GM12801 (cell line): ENCODE results near the gene VPS13D.

Source experiments
- TF ChIP-seq, protein P1 (sequence below): IDR thresholded peaks from one replicate; pipeline ENCODE4 v1.5.1; 2011; ENCODE audit warnings: control low read depth; ENCODE audit not compliant: insufficient read length; ENCODE audit errors: extremely low read depth

VPS13D gene

DNA sequence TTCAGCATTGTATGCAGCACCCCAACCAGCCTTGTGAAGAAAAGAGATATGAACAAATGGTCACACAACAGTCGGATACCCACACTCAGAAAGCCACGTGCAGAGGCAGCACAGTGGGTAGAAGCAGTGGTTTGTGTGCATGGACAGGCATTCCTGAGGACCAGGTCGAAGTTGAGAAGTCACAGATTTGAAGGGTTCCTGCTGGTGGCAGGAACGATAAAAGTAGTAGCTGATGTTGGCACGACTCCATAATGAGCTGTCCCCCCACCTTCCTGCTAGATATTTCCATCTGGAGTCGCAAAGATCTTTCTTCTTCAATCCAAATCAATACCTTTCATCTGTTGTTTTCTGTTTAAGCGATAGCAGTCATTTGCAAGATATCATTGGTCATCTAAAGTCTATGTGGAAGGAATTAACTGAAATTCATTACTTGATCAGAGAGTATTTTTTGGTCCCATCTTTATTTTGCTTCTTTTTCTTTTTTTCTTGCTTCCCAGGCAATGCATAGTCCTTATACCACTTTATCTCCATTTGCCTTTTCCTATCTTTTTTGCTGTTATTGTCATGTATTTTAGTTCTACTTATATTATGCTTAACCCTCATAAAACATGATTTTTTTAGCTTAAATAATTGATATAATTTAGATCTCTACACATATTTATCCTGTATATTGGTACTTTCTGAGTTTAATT is 211.7 kb downstream of the VPS13D start:
- TF ChIP-seq, protein P1, sequence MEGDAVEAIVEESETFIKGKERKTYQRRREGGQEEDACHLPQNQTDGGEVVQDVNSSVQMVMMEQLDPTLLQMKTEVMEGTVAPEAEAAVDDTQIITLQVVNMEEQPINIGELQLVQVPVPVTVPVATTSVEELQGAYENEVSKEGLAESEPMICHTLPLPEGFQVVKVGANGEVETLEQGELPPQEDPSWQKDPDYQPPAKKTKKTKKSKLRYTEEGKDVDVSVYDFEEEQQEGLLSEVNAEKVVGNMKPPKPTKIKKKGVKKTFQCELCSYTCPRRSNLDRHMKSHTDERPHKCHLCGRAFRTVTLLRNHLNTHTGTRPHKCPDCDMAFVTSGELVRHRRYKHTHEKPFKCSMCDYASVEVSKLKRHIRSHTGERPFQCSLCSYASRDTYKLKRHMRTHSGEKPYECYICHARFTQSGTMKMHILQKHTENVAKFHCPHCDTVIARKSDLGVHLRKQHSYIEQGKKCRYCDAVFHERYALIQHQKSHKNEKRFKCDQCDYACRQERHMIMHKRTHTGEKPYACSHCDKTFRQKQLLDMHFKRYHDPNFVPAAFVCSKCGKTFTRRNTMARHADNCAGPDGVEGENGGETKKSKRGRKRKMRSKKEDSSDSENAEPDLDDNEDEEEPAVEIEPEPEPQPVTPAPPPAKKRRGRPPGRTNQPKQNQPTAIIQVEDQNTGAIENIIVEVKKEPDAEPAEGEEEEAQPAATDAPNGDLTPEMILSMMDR = no peak

DNA sequence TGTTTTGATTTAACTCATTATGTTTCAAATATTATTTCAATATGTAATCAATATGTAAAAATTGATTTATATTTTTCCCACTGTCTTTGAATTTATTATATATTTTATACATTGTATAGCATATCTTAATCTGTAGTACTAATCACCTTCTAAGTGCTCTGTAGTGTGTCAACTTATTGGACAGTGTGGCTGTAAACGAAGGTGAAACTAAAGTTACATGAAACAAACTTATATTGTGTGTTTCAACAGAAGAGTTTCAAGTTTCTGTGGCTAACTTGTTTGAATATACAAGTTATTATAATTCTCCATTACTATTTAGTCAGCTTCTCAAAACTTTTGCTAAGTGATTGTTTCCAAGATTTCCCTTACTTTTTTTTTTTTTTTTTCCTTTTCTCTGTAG is 212.4 kb downstream of the VPS13D start:
- TF ChIP-seq, protein P1 = no peak

DNA sequence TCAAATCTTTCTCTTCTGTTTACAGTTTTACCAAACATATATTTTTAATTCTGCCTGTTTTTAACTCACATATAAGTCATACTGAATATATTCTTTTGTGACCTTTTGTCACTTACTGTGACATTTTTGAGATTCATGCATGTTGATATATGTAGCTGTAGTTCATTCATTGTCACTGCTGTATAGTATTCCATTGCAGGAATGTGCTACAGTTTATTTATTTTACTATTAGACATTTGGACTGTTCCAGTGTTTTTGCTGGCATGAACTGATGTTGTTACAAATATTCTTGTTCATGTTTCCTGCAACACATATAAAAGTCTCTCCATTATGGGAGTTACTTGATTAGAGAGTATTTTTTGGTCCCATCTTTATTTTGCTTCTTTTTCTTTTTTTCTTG is 213.3 kb downstream of the VPS13D start:
- TF ChIP-seq, protein P1 = no peak

DNA sequence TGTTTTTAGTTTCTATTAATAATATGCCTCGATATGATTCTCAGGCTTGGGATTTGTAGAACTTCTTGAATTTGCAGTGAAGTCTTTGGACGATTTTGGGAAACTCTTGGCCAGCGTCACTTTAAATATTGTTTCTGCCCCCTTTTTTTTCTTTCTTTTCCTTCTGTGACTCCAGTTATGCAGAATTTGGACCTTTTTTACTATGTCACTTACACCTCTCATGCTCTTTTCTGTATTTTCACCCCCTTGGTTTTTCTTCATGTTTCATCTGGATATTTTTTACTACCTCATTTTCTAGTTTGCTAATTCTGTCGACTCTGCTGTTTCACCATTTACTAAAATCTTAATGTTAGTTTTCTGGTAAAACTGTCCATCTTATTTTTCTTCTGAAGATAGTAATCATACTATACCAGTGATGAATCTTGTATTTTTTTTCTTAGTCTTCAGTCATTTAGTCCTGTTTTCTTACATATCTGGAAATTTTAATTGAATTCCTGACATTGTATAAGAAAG is 214.6 kb downstream of the VPS13D start:
- TF ChIP-seq, protein P1 = no peak

DNA sequence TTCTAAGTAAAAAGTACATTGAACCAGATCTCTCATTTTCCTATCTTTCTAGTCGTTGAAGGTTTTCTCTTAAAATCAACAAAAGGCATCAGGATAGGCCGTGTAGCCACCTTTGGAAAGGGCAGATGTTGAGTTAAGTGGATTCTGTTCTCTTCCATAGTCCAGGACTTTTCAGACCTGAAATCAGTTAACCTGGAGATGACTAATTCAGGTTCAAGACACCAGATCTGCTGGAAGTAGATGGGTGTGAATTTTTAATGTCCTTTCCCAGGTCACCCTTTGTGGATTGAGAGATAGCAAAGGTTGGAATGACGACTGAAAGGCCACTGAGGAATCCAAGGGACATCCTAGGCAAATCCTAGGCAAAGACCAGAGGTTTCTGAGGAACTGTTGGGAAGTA is 215.4 kb downstream of the VPS13D start:
- TF ChIP-seq, protein P1 = no peak

DNA sequence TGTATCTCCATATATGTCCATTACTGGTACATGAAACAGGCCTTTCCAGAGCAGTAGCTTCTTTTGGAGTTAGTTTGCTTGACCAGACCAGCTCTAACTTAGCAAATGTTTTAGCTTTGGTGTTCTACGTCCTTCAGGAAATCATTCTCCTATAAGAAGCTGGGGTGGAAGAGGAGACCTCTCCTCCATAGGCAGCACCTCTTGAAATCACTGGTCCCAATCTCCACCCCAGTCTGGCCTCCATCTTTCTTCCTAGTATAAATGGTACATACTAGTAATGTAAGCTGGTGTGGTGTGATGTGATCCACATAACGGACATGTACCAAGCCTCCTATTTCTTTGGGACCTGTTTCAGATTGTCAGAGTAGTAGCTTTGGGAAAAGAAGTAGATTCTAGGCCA is 216.8 kb downstream of the VPS13D start:
- TF ChIP-seq, protein P1 = no peak

DNA sequence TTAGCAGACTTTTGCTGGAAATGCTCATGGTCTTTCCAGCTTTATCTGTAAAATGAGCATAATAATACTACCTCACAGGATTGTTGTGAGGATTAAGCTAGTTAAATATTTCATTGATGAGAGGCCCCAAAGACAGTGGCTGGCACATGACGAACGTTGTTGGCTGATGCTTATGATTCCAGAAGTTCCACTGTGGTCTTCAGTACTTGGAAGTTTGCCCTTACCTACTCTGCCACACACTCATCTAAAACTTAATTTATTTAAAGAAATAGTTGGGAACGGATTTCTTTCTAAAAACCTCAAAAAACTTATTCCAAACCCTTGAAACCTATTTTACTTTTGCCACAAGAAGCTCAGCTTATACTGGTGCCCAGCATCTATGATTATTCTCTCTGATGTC is 217.5 kb downstream of the VPS13D start:
- TF ChIP-seq, protein P1 = no peak
